GM19043 (cell line): ENCODE results near the gene NPDC1.

Source experiments
- ATAC-seq: cut with Tn5 transposase; IDR thresholded peaks from one replicate; pipeline ENCODE4 v1.9.1; 2021; ENCODE audit warnings: low read depth; ENCODE audit not compliant: unreplicated experiment

NPDC1 gene

DNA sequence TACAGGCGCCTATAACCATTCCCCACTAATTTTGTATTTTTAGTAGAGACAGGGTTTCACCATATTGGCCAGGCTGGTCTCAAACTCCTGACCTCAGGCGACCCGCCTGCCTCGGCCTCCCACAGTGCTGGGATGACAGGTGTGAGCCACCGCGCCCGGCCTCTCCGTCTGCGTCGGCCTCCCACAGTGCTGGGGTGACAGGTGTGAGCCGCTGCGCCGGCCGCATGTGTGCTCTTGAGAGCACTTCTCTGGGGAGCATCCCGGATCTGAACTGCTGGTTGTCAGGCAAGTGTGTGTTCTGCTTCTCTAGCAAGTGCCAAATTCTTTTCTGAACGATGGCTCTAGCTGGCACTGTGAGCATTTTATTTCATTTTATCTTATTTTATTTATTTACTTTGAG is 11.6 kb upstream of the NPDC1 start:
- ATAC-seq = no peak

GRCh38 chr9:137056739-137057415 is 10.9 kb upstream of the NPDC1 start:
- ATAC-seq = no peak

- ATAC-seq = no peak
These were observed 9.7 kb upstream of the NPDC1 start for GRCh38 chr9:137055385-137056364.

DNA sequence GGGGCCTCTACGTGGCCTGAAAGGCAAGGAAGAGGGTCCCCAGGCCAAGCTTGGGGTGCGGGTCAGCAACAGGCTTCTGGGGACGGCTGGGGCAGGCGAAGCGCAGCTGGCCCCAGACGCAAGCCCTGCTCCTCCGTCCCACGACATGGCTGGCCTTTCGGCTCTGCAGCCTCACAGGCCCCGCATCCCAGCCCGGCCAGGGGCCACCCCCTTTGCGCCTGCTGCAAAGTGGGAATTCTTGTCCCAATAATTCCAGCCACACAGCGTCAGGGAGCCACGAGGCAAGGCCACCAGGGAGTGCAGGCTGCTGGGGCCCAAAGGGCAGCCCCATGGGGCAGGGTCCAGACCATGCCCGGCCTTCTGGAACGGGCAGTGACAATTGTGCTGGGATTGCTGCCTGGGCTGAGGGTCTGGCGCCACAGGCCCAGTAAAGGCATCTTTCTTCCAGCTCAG is 9.0 kb upstream of the NPDC1 start:
- no peak for ATAC-seq

DNA sequence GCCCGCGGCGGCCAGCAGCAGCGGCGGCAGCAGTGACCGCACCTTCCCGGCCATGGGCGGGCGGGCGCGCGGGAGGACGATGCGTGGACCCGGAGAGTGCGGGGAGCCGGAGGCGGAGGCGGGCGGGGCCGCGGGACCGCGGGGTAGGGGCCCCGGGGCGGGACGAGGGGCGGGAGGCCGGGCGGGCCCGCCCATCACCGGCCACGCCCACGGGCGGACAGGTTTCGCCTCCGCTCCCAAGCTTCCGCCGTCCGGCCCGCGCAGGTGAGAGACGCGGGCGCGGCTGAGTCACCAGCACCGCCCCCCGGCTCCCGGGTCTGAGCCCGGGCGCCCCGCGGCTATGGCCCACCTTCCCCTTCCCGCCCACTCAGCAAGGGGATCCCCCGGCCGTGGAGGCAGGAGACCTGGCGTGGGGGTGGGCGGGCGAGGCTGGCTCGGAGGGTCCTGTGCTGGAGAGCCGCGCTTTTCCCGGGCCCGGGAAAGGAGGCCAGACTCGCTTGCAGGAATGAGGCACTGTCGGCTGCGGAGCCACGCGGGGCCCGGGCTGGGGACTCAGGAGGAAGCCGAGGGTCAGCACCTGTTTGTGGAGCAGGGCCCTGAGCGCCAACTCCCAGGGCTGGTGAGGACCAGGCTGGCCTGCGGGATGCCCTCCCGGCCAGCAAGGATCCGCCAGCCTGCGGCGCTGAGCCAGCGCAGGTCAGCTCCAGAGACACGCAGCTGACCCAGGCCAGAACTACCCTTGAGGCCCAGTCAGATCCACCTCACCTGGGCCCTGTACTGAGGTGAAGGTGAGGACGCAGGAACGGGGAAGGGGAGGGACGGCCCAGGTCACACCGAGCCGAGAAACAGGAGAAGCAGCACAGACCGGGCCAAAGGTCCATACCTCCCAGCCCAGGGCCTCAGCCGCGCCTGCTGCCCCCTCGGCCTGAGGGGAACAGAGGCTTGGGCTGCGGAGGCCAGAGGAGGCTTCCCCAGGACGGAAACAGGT is 8.3 kb upstream of the NPDC1 start, which contains the start of gene ENTPD2:
Gene ENTPD2, minus strand, starts transcription at position 118 of the 988 bp plus-strand sequence. Its CDS starts 64 bp downstream, at position 54.
- ATAC-seq = no peak

GRCh38 chr9:137052998-137053943 is 7.3 kb upstream of the NPDC1 start:
- no peak for ATAC-seq

DNA sequence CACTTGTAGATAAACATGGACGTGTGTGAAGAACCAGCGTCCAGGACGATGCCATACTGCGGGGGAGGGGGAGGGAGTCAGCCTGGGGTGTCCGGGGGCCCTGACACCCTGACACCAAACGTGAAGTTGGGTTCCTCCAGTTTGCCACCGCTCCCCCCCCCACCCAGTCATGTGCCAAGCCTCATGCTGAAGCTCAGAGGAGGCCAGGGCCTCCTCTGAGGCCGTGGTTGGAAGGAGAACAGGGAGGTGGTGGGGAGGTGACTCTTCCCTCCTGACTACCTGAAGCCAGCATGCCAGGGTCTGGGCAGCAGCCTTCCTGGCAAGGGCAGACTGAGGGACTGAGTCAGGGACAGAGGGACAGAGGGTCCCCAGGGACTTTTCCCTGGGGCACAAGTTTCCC is 6.3 kb upstream of the NPDC1 start:
- ATAC-seq = no peak

DNA sequence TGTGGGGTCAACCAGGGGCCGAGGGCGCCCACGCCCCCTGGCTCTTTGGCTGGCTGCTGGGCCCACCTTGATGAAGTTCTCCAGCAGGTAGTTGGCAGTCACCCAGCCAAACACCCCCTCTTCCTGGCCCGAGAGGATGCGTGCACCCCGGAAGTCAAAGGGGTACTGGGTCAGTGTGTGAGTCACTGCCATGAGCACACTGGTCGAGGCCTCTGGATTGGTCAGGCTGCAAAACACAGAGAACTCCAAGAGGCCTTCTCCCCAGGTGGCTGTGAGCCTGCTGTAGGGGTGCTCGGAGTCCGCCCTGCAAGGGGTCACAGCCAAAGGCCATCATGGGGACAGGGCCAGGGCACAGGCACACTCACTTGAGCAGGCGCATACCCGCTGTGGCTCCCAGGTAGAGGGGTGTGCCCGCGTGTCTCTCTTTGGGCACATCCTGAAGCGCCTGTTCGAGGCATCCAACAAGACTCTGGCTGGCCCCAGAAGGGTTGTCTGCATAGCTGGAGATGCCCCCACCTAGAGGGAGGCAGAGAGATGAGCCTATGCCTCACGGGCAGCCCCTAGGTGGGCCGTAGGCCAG is 5.3 kb upstream of the NPDC1 start:
- no peak for ATAC-seq

DNA sequence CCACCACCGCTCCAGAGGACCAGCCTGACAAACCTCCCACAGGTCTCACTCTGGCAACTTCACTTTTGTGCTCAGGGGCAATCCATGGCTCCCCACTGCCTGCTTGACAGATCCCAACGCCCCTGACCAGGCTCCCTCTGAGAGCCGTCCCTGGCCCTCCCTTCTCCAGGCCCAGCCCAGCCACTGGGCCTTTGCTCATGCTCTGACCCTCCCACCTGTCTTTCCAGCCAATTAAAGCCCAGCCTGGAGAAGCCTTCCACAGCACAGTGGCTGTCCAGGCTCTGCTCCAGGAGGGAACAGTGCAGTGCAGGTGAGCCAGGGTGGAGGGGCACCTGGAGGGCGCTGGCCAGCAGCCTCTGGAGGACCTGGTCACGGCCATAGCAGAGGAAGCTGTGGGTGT is 4.6 kb upstream of the NPDC1 start:
- ATAC-seq = no peak

DNA sequence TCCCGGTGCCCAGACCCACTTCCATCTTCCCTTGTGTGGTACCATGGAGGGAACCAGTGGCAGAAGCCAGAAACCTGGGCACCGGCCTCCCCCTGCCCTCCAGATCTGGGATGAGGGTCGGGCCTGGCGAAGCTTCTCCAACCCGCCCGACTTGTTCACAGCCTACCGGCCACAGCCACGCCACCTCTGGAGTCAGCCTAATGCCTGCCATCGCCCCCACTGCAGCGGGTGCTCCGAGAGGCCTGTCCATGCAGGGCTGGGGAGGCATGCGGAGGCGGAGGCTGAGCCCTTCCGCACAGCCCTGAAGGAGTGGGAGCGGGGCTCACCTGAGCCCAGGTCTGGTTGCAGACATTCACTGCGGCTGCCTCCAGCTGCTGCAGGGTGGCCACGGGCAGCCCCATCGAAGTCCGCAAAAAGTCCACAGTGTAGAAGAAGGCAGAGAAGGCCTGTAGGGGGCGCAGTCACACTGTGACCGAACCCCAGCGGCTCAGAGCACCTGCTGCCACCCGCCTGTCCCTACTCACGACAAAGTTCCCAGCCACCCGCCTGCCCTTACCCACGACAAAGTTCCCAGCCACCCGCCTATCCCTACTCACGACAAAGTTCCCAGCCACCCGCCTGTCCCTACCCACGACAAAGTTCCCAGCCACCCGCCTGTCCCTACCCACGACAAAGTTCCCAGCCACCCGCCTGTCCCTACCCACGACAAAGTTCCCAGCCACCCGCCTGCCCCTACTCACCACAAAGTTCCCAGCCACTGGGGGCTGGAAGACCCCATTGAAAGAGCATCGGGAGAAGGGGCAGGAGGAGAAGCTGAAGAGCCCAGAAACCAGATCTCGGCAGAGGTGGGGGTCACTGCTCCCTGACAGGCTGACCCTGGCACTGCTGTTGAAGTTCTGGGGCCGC is 3.8 kb upstream of the NPDC1 start:
- ATAC-seq = no peak

GRCh38 chr9:137048655-137049543 is 2.9 kb upstream of the NPDC1 start:
- ATAC-seq = no peak

- no peak for ATAC-seq
These were observed 486 bp downstream of the NPDC1 start for GRCh38 chr9:137045294-137046087.

GRCh38 chr9:137044502-137045177 is 1.3 kb downstream of the NPDC1 start:
- no peak for ATAC-seq

GRCh38 chr9:137044037-137044436 is 1.9 kb downstream of the NPDC1 start:
- ATAC-seq = no peak
